ENCODE results near the gene HYCC1. TPM values are rescaled to one million over a fixed set of nuclear protein-coding genes. Genes with fewer than 3 reads are reported as not detected.

The HYCC1 gene
- total RNA-seq, 1 experiment from 2014 or later: 125 TPM

GRCh38 chr7:22995011-22995410 is 18.9 kb downstream of the HYCC1 start:
- Mint-ChIP-seq H3K27me3 (ENCODE audit: low read depth) (no peaks in the 10 kb centered on the region), H3K4me1 (peaks cover 65% of the 10 kb centered on the region), H3K27ac (peak overlapping the region; percentile 13; the same call in 1 of the 2 replicates), H3K9me3 (no peaks in the 10 kb centered on the region), H3K36me3 (no peaks in the 10 kb centered on the region), H3K4me3 (no peak overlapping the region)
- ATAC-seq (no peak), DNase-seq (ENCODE audit: low spot score) (no peak)
- ChIA-PET CTCF (interaction anchor here (0.5 to 1.9 kb wide), 3 partner anchors 20 to 138 kb away, joined by 3 to 6 read pairs (median 6); no protein-coding TSS in a partner anchor), POLR2A (no interaction called here)
- TF ChIP-seq, protein P1, sequence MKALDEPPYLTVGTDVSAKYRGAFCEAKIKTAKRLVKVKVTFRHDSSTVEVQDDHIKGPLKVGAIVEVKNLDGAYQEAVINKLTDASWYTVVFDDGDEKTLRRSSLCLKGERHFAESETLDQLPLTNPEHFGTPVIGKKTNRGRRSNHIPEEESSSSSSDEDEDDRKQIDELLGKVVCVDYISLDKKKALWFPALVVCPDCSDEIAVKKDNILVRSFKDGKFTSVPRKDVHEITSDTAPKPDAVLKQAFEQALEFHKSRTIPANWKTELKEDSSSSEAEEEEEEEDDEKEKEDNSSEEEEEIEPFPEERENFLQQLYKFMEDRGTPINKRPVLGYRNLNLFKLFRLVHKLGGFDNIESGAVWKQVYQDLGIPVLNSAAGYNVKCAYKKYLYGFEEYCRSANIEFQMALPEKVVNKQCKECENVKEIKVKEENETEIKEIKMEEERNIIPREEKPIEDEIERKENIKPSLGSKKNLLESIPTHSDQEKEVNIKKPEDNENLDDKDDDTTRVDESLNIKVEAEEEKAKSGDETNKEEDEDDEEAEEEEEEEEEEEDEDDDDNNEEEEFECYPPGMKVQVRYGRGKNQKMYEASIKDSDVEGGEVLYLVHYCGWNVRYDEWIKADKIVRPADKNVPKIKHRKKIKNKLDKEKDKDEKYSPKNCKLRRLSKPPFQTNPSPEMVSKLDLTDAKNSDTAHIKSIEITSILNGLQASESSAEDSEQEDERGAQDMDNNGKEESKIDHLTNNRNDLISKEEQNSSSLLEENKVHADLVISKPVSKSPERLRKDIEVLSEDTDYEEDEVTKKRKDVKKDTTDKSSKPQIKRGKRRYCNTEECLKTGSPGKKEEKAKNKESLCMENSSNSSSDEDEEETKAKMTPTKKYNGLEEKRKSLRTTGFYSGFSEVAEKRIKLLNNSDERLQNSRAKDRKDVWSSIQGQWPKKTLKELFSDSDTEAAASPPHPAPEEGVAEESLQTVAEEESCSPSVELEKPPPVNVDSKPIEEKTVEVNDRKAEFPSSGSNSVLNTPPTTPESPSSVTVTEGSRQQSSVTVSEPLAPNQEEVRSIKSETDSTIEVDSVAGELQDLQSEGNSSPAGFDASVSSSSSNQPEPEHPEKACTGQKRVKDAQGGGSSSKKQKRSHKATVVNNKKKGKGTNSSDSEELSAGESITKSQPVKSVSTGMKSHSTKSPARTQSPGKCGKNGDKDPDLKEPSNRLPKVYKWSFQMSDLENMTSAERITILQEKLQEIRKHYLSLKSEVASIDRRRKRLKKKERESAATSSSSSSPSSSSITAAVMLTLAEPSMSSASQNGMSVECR (CRISPR knock-in tag; IDR thresholded peaks at IDR 0.05; ENCODE audit: borderline replicate concordance): no peak
- no peak for TF ChIP-seq ATF1 (CRISPR knock-in tag; IDR thresholded peaks at IDR 0.05)
- no peak for TF ChIP-seq IRF2 (CRISPR knock-in tag; IDR thresholded peaks at IDR 0.05; ENCODE audit: borderline replicate concordance, low read depth)
- no peak for TF ChIP-seq ZNF121 (CRISPR knock-in tag; IDR thresholded peaks at IDR 0.05)
- TF ChIP-seq ZNF532 (CRISPR knock-in tag; IDR thresholded peaks at IDR 0.05; ENCODE audit: borderline replicate concordance): no peak
- TF ChIP-seq, protein P2, sequence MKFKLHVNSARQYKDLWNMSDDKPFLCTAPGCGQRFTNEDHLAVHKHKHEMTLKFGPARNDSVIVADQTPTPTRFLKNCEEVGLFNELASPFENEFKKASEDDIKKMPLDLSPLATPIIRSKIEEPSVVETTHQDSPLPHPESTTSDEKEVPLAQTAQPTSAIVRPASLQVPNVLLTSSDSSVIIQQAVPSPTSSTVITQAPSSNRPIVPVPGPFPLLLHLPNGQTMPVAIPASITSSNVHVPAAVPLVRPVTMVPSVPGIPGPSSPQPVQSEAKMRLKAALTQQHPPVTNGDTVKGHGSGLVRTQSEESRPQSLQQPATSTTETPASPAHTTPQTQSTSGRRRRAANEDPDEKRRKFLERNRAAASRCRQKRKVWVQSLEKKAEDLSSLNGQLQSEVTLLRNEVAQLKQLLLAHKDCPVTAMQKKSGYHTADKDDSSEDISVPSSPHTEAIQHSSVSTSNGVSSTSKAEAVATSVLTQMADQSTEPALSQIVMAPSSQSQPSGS (CRISPR knock-in tag; IDR thresholded peaks at IDR 0.05; ENCODE audit: borderline replicate concordance, low read depth): no peak

- DNase-seq (ENCODE audit: low spot score) (no peak), ATAC-seq (no peak)
- peak overlapping the region; percentile 21 for H3K27ac Mint-ChIP-seq
- peaks cover 67% of the 10 kb centered on the region for H3K4me1 Mint-ChIP-seq
- CTCF ChIA-PET: no interaction called here
- no peaks in the 10 kb centered on the region for H3K36me3 Mint-ChIP-seq
- POLR2A ChIA-PET: no interaction called here
- H3K9me3 Mint-ChIP-seq: no peaks in the 10 kb centered on the region
- H3K27me3 Mint-ChIP-seq (ENCODE audit: low read depth): no peaks in the 10 kb centered on the region
- H3K4me3 Mint-ChIP-seq: no peak overlapping the region
- TF ChIP-seq FOXP4 (CRISPR knock-in tag; IDR thresholded peaks at IDR 0.05) (no peak), GRHL2 (CRISPR knock-in tag; IDR thresholded peaks at IDR 0.05; ENCODE audit: insufficient replicate concordance, severe bottlenecking) (no peak)
These were observed 20.8 kb downstream of the HYCC1 start for GRCh38 chr7:22992874-22993840.

Data from WTC11 (cell line).